Keratinocyte (primary cell): ENCODE results near the gene AARS2. TPM values are rescaled to one million over a fixed set of nuclear protein-coding genes. Genes with fewer than 3 reads are reported as not detected.

Experiments
- DNase-seq: peaks from one replicate; pipeline ENCODE4 v3.0.0-alpha.2; 2011; ENCODE audit warnings: low read depth, missing footprints, low spot score
- FAIRE-seq: peaks from 2 replicates; lab custom pipeline; 2011; peaks lifted over from hg19 to GRCh38; lab: Jason Lieb, UNC
- H2AFZ ChIP-seq: 2 replicates; pipeline ENCODE4 v1.6.0; 2012; ENCODE audit warnings: low read length, control low read depth, inconsistent platforms; ENCODE audit not compliant: control insufficient read depth
- H3K27ac ChIP-seq: 2 replicates; pipeline ENCODE4 v1.5.1; 2011; ENCODE audit warnings: low read length; ENCODE audit not compliant: control insufficient read depth, insufficient read depth
- H3K27me3 ChIP-seq: 3 replicates; pipeline ENCODE4 v1.6.0; 2011; ENCODE audit warnings: low read length; ENCODE audit not compliant: control insufficient read depth, insufficient read depth; ENCODE audit errors: extremely low read depth
- H3K36me3 ChIP-seq, 2 experiments: 2 replicates in 1 of 2; 3 replicates in 1 of 2; pipeline ENCODE4 v1.5.1; 2011; ENCODE audit warnings: low read length in 2 of 2, mild to moderate bottlenecking in 1 of 2; ENCODE audit not compliant: control insufficient read depth in 2 of 2, insufficient read depth in 2 of 2; ENCODE audit errors: extremely low read depth in 1 of 2
- H3K4me1 ChIP-seq: 3 replicates; pipeline ENCODE4 v1.5.1; 2011; ENCODE audit warnings: low read length; ENCODE audit not compliant: control insufficient read depth, insufficient read depth; ENCODE audit errors: extremely low read depth
- H3K4me2 ChIP-seq: 3 replicates; pipeline ENCODE4 v1.6.0; 2011; ENCODE audit warnings: low read depth, low read length; ENCODE audit not compliant: control insufficient read depth, insufficient read depth; ENCODE audit errors: extremely low read depth
- H3K4me3 ChIP-seq, 3 experiments: fragments of 200-600 bp in 1 of 3; sonication (generic) in 1 of 3; 2 replicates in 2 of 3; 3 replicates in 1 of 3; pipeline ENCODE4 v1.5.1; 2011 to 2016; ENCODE audit warnings: low read length in 3 of 3, mild to moderate bottlenecking in 3 of 3, control low read depth in 2 of 3, inconsistent platforms in 1 of 3, low read depth in 1 of 3, mixed read lengths in 1 of 3, mixed run types in 1 of 3, moderate library complexity in 1 of 3; ENCODE audit not compliant: control insufficient read depth in 2 of 3, insufficient read depth in 2 of 3; ENCODE audit errors: extremely low read depth in 1 of 3
- H3K79me2 ChIP-seq: 2 replicates; pipeline ENCODE4 v1.6.0; 2012; ENCODE audit warnings: low read length; ENCODE audit not compliant: control insufficient read depth, insufficient read depth
- H3K9ac ChIP-seq: 3 replicates; pipeline ENCODE4 v1.6.0; 2011; ENCODE audit warnings: low read length; ENCODE audit not compliant: control insufficient read depth, insufficient read depth; ENCODE audit errors: extremely low read depth
- H3K9me1 ChIP-seq: 3 replicates; pipeline ENCODE4 v1.6.0; 2011; ENCODE audit warnings: low read length; ENCODE audit not compliant: control insufficient read depth, insufficient read depth; ENCODE audit errors: extremely low read depth
- H3K9me3 ChIP-seq: 2 replicates; pipeline ENCODE4 v1.5.1; 2012; ENCODE audit warnings: low read depth, low read length; ENCODE audit not compliant: control insufficient read depth
- H4K20me1 ChIP-seq: 3 replicates; pipeline ENCODE4 v1.6.0; 2011; ENCODE audit warnings: low read length; ENCODE audit not compliant: control insufficient read depth, insufficient read depth; ENCODE audit errors: extremely low read depth
- CTCF ChIP-seq, 3 experiments: IDR thresholded peaks in 1 of 3; conservative IDR thresholded peaks in 1 of 3; optimal IDR thresholded peaks in 1 of 3; 2 replicates in 2 of 3; 3 replicates in 1 of 3; pipeline versions ENCODE3 to v1.5.1; 2011; ENCODE audit warnings: low read length in 3 of 3, mild to moderate bottlenecking in 3 of 3, moderate library complexity in 2 of 3, control low read depth in 1 of 3, inconsistent platforms in 1 of 3; ENCODE audit not compliant: insufficient read depth in 2 of 3; ENCODE audit errors: extremely low read depth in 1 of 3
- EZH2 ChIP-seq: IDR thresholded peaks from one replicate; pipeline ENCODE4 v1.6.1; 2012; ENCODE audit warnings: inconsistent platforms, mild to moderate bottlenecking, low read length, moderate library complexity
- dilution Hi-C: fragments of 300-500 bp; cut with MboI; formaldehyde crosslinking; loops from one replicate; pipeline ENCODE4 v1.7.0; 2020; ENCODE audit warnings: low sequenced_read_pairs; ENCODE audit not compliant: extremely low pct_ligation_motif_present
- polyA plus RNA-seq, 5 experiments: library from polyadenylated mRNA; depleted of rRNA in 3 of 5; stranded (reverse) in 3 of 5; stranded (forward) in 1 of 5; unstranded in 1 of 5; fragments of >200 nt; gene quantifications; 1 replicate in 1 of 5; 2 replicates in 3 of 5; 3 replicates in 1 of 5; pipeline versions ENCODE4 v1.2.1 to v1.2.3, GENCODE V29; 2011 to 2012; ENCODE audit warnings: missing spikeins in 2 of 5, low read depth in 1 of 5, low replicate concordance in 1 of 5

Gene AARS2
- polyA plus RNA-seq, 1 donor (not counting 4 experiments of a cell fraction or from before 2014, with no cell fraction given): 5.8 TPM

- Histone ChIP-seq H3K9me1 (no peaks in the 10 kb centered on the region), H3K4me1 (no peaks in the 10 kb centered on the region), H3K27me3 (peaks cover 10% of the 10 kb centered on the region), H3K27ac (no peak overlapping the region), H3K9me3 (no peaks in the 10 kb centered on the region), H3K4me2 (no peak overlapping the region), H3K4me3 (no peak overlapping the region), H4K20me1 (no peaks in the 10 kb centered on the region), H2AFZ (no peak overlapping the region), H3K36me3 (no peaks in the 10 kb centered on the region), H3K79me2 (no peaks in the 10 kb centered on the region), H3K9ac (no peak overlapping the region)
- TF ChIP-seq EZH2 (no peak), CTCF (optimal IDR thresholded peaks at IDR 0.05 in 1 of 3, IDR thresholded peaks at IDR 0.05 in 1 of 3, conservative IDR thresholded peaks at IDR 0.05 in 1 of 3; ENCODE audit: extremely low read depth in 1 of 3, insufficient read depth in 2 of 3, low read length in 3 of 3) (no peak)
- FAIRE-seq (no peak), DNase-seq (no peak)
- dilution Hi-C loops: no loop called here
These were observed 29.0 kb downstream of the AARS2 start for GRCh38 chr6:44284121-44284520.

GRCh38 chr6:44278774-44279697 is 34.1 kb downstream of the AARS2 start:
- Histone ChIP-seq H2AFZ (no peak overlapping the region), H3K4me2 (no peak overlapping the region), H3K36me3 (no peaks in the 10 kb centered on the region), H3K9me1 (no peaks in the 10 kb centered on the region), H3K9me3 (no peaks in the 10 kb centered on the region), H3K27me3 (peaks cover 41% of the 10 kb centered on the region), H4K20me1 (no peaks in the 10 kb centered on the region), H3K9ac (no peak overlapping the region), H3K4me1 (no peaks in the 10 kb centered on the region), H3K27ac (no peak overlapping the region), H3K79me2 (no peaks in the 10 kb centered on the region), H3K4me3 (no peak overlapping the region)
- DNase-seq (no peak), FAIRE-seq (no peak)
- TF ChIP-seq CTCF (optimal IDR thresholded peaks at IDR 0.05 in 1 of 3, IDR thresholded peaks at IDR 0.05 in 1 of 3, conservative IDR thresholded peaks at IDR 0.05 in 1 of 3; ENCODE audit: extremely low read depth in 1 of 3, insufficient read depth in 2 of 3, low read length in 3 of 3) (no peak), EZH2 (no peak)
- dilution Hi-C loops: no loop called here
